SW 1271 (cell line): ENCODE measurements around the gene TTC34.
"Not testable (repeated sequence)": the region's sequence is repeated elsewhere in the genome, so short reads cannot be mapped to it uniquely, and the experiment has no call there.

Source experiments
- DNase-seq, 2 experiments: peaks; one replicate each; lab custom pipeline; 2025; lab: John Stamatoyannopoulos, UW

TTC34 gene

DNA sequence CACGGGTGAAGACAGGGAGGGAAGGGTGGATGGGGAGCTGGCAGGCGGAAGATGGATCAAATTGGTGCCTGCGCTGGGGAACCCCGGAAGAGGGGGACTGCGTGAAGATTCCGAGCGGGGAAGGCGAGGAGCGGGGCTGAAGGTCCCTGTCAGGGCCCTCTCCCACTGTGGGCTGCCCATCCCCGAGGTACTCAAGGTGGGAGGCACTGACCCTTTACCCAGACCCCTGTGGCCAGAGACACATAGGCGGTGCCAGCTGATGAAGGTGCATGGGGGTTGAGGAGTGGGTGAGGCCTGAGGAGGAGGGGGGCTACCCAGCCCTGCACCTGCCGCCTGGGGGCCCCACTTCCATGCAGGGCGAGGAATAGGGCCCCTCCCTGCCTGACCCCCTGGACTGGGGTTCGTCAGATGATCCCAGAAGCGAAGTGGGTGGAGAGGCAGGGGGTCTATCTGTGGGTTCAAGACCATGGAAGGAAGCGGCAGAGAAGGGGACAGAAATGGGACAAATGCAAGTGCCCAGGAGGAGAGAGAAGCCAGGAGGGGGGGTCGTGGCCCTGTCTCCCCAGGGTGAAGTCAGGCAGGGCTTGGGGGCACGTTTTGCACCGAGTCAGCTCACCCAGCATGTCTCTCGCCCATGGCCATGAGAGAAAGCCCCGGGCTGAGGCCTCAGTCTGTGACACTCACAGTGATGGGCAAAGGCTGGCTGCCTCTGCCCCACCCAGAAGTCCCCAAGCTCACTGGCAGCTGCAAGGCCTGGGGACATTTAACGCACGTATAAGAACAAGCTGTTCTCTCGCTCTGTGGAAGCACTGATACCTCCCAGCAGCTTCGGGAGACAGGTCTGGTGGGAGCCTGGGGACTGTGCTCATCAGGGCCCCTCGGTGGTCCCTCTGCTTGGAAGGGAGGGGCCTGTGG, 161.6 kb downstream of the TTC34 start:
- no peak for DNase-seq

GRCh38 chr1:2639203-2639602, 162.3 kb downstream of the TTC34 start:
- no peak for DNase-seq

- DNase-seq = no peak
Measured at GRCh38 chr1:2638466-2639115, 162.9 kb downstream of the TTC34 start.

DNA sequence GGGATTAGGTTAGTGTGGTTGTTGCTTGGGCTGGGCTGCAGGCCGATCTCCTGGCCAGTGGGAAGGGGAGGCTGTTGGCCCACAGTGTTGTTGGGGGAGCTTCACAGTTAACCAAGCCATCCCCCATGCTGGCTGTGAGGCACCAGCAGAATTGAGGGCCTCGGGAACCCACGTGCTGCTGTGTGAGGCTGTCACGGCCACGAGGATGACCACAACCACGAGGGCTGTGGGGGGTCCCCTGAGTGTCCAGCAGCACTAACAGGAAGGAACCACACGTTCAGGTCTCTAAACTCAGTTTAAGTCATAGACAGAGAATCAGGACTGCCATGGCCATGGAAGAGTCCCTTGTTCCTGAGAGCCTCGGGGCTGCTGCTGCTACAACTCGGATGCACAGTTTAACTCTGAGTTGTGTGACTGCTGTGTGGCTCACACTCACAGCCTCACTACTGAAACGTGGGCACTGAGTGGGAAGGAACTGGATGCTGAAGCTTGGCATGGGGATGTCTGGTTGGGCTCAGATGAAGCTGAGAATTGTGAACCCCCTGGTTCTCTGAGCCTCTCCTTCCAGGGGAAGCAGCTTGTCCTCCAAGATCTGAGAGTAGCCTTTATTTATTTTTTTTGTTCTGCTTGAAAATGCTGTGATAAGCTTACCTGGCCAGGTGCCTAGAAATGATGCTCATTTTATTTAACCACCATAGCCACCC, 163.9 kb downstream of the TTC34 start:
- no peak for DNase-seq

- DNase-seq = no peak
Measured at GRCh38 chr1:2636733-2637132, 164.8 kb downstream of the TTC34 start.

DNA sequence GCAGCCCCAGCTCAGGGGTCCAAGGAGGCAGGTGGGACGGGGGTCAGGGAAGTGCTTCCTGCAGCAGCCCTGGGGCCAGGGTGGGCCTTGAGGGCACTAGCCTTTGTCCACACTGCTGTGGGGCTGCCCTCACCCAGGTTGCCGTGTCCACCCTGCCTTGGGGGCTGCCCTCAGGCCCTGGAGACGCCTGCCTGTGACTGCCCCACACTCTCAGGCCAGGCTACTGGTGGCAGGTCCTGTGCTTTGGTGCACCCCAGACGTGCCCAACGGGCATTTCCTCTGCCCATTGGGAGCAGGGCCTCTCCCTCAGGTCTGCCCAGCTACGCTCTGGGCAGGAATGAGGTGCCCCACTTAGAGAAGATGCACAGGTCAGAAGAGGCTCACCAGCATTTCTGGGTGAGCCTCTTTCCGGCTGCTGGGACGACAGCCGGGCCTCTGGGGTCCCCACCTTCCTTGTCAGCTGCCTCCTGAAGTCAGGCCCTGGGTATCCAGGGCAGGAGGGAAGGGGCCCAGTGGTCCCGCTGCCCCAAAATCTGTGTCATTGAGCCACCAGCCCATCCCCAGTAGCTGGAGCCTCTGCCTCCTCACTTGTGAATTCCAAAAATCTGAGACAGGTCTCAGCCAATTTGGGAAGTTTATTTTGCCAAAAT, 166.0 kb downstream of the TTC34 start:
- no peak for DNase-seq

DNA sequence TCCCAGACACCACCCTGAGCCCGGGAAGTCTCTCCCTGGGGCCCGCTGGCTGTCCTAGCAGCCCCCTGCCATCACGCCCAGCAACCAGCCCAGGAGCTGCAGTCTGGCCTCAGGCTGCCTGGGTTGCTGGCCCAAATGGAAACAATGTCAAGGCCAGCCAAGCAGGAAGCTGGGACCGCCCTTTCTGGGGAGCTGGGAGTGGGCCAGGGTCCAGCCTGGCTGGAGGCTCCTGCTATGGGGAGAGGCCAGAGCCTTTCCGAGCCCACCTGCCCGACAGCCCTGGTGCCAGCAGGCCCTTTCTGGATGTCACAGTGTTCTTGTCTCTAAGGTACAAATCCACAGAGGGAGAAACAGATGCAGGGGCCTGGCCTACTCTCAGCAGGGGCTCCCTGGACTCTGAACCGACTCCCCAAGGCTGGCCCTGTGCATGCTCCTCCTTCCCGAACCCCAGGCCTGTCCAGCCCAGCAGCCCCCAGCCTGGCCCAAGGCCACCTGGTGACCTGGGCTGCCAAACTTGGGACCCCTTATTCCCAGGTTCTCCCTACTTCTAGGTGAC, 167.5 kb downstream of the TTC34 start:
- DNase-seq = no peak

DNA sequence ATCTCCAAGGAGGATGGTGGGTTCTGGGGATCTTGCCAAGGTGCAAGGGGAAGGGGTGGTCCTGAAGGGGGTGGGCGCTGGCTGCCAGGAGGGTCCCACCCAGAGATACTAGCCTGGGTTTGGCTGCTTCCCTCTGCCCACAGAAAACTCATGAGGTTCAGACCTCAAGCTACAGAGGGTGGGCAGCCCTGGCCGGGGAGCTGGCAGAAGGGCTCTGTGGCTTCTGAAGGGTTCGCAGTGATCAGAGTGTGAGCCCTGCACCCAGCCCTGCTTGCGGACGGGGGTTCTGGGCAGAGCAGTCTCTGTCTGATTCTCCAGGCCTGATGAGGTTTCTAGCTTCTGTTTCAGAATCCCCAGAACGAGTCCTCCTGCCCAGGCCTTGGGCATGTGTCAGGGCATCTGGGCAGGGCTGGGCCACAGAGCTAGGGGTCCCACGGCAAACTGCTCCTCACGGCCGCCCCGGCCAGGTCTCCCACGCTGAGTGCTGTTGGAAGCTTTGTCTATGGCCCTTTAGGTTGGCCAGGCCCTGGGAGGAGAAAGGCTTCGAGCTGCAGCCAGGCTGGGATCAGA, 168.0 kb downstream of the TTC34 start:
- no peak for DNase-seq

- no peak for DNase-seq
Measured at GRCh38 chr1:2632561-2633361, 168.7 kb downstream of the TTC34 start, which contains the start of gene MMEL1. Gene MMEL1 (minus strand): TSS chr1:2633016. CDS start chr1:2629484, 3,532 bp downstream.

DNA sequence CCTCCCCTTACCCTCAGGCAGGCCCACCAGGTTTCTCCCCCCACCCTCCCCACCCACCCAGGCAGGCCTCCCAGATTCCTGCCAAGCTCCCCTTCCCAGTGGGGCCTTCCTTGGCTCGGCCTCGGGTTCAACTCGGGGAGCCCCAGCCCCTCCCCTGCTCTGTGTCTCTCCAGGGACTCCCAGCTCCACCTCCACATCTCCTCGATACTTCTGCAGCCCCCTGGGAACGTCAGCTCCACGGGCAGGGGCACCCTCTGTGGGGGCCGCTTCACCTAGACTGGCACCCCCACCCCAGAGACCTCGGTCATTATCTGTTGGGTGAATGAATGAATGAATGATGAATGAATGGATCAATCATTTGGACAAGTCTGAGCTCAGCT, 169.5 kb downstream of the TTC34 start:
- DNase-seq = no peak

- no peak for DNase-seq
Measured at GRCh38 chr1:2631136-2632050, 170.1 kb downstream of the TTC34 start.

GRCh38 chr1:2630498-2631135, 170.9 kb downstream of the TTC34 start:
- no peak for DNase-seq

DNA sequence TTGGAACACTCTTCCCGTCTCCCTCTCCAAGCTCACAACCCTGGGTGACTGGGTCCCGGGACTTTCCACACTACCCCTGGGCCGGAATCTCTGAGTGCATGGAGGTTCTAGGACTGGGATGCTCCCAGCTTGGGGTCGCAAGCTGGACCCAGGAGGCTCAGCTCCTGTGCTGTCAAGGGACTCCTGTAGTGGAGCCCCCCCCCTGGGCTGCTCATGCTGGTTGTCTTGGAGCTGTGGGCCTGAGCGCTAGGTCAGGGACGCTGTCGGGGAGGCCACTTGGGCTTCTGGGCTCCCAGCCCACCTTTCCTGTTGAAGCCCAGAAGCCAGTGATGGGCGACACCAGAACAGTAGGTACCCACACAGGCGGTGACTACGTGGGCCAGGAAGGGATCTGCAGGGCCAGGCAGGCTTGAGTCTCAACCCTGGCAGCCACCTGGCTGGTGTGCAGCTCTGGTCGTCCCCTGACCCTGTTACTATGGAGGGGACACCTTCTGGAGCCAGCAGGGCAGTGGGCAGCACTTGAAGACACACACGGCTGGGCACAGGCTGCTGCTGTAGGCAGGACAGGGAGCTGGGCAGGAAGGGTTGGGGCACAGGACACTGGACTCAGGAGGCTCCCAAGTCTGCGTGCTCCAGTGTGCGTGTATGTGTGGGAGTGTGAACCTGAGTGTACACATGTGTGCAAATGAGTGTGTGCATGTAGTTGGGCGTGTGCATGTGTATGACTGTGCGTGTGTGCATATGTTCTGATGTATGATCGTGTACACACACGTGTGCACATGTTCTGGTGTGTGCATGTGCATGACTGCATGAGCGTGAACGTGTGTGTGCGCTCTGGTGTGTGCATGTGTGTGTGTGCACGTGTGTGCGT, 171.6 kb downstream of the TTC34 start:
- no peak for DNase-seq

- no peak for DNase-seq
Measured at GRCh38 chr1:2628933-2629626, 172.4 kb downstream of the TTC34 start.

GRCh38 chr1:2628191-2628932, 173.1 kb downstream of the TTC34 start:
- no peak for DNase-seq

GRCh38 chr1:2627746-2628145, 173.7 kb downstream of the TTC34 start:
- DNase-seq = no peak

GRCh38 chr1:2625748-2626147, 175.7 kb downstream of the TTC34 start:
- not testable (repeated sequence) for DNase-seq
